ENCODE measurements around the gene YWHAE.
"Not testable (repeated sequence)": the region's sequence is repeated elsewhere in the genome, so short reads cannot be mapped to it uniquely, and the experiment has no call there.

YWHAE gene

DNA sequence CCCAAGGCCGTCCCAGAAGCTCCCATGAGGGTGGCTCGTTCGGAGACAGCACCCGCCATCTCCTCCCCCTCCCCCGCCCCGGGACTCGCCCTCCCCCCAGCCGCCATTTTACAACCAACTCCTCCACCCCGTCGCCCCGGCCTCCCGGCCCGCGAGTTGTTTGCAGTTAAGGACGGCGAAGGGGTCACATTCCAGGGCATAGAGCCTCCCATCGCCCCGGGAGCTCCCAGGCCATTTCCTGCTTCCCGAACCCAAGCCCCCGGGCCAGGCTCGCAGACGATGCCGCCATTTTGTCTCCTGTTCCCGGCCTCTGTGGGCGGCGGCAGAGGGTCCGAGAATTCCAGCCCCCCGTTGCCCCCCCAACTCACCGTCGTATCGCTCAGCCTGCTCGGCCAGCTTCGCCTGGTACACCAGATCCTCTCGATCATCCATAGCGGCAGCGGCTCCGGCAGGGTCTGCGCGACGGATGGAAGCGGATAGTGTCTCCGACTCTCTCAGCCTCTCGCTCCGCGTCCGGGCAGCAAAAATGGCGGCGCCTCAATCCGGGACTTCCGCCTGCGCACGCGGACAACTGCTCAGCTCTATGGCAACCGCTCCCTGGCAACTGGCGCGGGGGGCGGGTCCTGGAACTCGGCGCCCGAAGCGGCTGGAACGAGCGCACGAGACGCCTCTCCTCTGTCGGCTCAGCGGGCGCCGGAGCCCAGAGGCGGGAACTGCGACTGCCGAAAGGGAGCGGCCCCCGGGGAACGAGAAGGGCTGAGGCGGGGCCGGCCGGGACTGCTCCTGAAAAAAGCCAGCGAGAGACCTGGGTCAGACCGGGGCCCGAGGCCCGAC lies at the start of gene YWHAE:
Gene YWHAE, minus strand, starts transcription at position 544 of the 834 bp plus-strand sequence. Its CDS starts 112 bp downstream, at position 432.
- intact Hi-C loops (cut with DNase I): loop anchor here (2.0 to 5.0 kb wide), 2 partner anchors 38 to 55 kb away; no protein-coding TSS in a partner anchor
- peak; percentile 94 to 99 (median 96) for DNase-seq

DNA sequence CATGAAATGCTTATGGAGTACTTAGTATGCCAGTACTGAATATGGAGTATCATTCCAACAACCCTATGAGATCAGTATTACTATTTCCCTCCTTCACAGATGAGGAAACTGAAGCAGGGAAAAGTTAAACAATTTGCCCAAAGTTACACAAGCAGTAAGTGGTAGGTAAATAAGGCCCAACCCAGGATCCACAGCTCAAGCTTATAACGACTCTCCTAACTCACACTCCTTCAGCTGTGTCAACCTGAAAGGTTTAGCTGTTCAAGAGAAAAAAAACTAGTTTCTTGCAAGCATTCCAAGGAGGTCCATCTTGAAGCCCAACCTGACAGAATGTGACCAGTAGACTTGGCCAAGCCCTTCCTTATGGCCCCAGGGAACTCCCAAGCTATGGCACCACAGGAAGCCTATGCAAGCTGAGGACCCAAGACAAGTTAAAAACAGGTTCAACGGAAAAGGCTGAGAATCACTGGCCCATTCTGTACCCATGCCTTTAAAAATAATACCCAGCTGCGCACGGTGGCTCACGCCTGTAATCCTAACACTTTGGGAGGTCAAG lies 49.5 kb upstream of the YWHAE start:
- DNase-seq: no peak
- intact Hi-C loops (cut with DNase I): no loop called here

DNA sequence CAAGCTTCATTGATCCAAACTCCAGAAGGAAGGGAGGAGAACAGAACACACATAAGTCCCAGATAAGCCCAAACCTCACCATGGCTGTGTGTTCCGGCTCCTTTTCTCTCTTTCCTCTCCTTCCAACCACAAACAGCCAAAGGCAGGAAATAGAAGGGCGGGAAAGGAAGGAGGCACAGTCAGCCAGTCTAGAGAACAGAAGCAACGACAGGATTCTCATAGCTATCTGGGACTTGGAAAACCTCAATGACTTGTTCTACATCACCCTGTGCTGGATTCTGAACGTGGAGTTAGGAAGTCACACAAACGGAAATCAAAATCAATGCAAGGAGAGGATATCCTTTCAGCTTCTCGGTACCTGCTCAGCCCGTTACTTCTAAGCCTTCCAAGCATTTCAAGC lies 47.0 kb upstream of the YWHAE start:
- DNase-seq: no peak
- intact Hi-C loops (cut with DNase I): no loop called here

DNA sequence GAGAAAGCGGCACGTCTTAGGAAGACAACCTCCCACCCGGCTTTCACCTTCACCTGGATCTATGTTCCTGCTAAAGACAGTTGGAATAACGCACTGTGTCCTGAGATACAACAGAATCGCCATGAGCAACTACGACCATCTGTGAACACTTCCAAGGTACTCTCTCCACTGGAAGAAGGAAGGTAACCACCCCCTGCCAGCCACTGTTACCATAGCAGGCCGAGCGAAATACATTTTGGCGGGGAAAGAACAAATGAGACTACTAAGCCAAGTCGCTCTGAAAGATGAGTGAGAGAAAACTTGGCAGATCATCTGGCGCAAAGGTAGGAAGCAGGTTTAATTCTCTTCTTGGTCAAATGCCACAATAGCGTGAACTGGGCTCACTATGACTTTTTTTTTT lies 46.2 kb upstream of the YWHAE start:
- intact Hi-C loops (cut with DNase I): no loop called here
- DNase-seq: no peak

DNA sequence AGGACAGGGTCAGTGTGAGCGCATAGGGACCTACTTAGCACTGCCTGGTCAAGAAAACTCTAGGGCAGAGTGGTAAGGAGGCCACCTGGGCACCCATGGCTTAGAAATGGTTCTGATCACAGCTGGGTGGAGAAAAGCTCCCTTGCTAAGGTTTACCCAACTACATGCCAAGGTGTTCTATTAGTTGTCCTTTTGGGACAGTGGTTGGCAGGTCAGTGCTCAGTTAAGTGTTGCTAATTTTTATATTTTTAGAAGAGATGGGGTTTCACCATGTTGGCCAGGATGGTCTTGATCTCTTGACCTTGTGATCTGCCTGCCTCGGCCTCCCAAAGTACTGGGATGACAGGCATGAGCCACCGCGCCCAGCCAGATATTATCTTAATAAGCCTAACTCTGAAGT lies 45.7 kb upstream of the YWHAE start:
- DNase-seq; intact Hi-C loops (cut with DNase I): not testable (repeated sequence)

DNA sequence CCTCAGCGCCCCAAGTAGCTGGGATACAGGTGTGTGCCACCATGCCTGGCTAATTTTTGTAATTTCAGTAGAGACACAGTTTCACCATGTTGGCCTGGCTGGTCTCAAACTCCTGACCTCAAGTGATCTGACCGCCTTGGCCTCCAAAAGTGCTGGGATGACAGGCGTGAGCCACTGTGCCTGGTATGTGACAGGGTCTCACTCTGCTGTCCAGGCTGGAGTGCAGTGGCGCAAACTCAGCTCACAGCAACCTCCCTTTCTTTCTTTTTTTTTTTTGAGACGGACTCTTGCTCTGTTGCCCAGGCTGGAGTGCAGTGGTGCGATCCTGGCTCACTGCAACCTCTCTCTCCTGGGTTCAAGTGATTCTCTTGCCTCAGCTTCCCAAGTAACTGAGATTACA lies 42.7 kb upstream of the YWHAE start:
- DNase-seq; intact Hi-C loops (cut with DNase I): not testable (repeated sequence)

DNA sequence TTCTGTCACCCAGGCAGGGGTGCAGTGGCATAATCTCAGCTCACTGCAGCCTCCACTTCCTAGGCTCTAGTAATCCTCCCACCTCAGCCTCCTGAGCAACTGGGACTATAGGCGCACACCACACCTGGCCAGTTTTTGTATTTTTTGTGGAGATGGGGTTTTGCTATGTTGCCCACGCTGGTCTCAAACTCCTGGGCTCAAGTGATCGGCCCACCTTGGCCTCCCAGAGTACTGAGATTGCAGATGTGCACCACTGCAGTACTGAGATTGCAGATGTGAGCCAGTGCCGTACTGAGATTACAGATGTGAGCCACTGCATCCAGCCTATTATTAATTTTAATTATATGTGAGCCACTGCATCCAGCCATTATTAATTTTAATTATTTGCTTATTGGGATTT lies 42.2 kb upstream of the YWHAE start:
- DNase-seq: no peak
- intact Hi-C loops (cut with DNase I): no loop called here

DNA sequence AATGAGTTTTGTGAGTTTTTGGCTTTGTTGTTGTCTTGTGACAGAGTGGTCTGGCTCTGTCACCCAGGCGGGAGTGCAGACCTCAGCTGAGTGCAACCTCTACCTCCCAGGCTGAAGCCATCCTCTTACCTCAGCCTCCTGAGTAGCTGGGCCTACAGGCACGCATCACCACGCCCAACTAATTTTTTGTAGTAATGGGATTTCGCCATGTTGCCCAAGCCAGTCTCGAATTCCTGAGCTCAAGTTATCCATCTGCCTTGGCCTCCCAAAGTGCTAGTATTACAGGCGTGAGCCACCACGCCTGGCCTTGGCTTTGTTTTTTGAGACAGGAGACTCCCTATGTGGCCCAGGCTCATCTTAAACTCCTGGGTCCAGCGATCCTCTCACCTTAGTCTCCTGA lies 40.9 kb upstream of the YWHAE start:
- intact Hi-C loops (cut with DNase I): no loop called here
- DNase-seq: no peak

DNA sequence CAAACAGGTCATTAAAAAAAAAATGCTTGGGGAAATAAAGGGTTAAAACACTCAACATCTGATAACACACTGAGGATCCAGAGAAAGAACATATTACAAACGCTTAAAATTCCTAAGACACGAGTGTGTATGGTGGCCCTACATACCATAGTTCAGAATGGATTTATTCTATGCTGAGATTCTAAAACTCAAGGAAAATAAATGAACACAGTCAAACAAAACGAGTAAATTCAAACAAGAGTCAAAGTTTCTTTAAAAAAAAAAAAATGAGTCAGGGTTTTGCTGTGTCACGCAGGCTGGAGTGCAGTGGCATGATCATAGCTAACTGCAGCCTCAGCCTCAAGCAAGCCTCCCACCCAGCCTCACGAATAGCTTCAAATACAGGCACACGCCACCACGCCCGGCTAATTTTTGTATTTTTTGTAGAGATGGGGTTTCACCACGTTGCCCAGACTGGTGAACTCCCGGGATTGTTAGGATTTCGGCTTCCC lies 38.6 kb upstream of the YWHAE start:
- intact Hi-C loops (cut with DNase I): no loop called here
- no peak for DNase-seq

DNA sequence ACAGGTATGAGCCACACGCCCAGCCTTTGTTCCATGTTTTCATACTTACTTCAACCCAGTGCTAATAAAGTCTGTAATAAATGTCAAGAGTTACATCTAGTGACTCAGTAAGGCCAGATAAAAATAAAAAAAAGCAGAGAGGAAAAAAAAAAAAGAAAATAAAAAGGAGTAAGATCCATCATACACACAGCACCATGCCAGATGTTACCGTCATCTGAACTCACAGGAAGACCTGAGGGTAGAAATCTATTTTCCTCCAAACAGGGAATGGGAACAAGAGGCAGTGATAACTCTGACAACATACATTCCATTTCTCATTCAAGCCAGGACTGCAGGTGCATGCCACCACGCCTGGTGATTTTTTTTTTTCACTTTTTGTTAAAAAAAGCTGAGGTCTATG lies 35.3 kb upstream of the YWHAE start:
- no peak for DNase-seq
- intact Hi-C loops (cut with DNase I): no loop called here

DNA sequence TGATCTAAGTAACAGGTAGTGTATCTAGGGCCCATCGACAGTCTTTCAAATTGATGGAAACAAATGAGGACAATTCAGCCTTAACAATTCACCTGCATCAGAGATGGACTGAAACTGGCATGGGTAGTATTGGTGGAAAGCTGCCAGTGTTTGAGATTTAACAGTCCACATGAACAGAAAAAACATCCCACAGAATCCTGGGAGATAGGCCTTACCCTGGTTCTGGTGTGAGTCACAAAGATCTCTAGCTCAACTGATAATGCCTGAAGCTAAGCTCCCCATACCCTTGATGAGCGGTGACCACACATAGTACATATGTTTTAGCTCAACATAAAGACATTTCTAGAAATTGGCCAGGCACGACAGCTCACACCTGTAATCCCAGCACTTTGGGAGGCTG lies 34.1 kb upstream of the YWHAE start:
- intact Hi-C loops (cut with DNase I): no loop called here

DNA sequence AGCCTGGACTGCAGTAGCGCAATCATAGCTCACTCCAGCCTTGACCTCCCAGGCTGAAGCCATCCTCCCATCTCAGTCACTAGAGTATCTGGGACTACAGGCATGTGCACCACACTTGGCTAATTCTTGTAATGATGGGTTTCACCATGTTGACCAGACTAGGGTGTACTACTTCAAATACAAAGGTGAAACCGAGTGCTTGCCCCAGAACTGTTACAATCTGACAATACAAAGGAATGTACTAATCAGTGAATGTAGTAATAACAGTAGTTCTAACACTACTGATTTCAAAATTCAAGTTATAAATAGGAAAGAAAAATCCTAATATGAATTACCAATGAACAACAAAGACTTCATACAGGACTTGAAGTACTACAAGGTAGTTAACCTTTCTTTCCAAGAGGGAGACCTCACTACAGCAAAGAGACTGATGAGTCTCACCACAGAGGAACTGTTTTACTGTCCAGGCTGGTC lies 31.6 kb upstream of the YWHAE start:
- intact Hi-C loops (cut with DNase I): no loop called here
- DNase-seq: no peak

More for the DNA sequence above, 34.1 kb upstream of the YWHAE start:
- DNase-seq: no peak

DNA sequence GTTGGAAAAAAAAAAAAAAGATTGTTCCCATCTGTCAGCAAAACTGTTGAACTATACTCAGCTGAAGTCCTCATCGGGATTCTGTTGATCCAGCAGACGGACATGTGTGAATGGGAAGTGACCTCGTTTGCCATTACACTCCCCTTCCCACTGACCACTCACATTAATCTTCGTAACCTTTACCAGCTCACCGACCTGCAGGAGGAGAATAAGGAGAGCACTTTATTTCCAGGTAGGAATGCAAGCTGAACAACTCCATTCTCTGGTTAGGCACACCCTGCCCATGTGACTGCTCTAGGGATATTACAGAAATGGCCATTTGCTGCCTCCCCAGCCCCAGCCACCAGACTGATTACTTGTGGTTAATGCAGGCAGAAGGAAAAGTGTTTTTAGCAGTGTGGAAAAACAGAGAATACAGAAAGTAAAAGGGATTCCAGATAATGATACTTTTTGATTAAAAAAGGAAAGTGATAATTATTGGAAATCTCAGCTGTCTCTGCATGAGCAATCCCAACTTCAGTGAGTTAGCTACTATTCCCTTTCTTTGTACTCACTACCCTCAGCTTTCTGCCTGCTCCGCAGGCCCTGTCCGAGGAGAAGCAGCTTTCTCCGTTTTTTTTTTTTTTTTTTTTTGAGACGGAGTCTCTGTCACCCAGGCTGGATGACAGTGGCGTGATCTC lies 23.6 kb upstream of the YWHAE start:
- intact Hi-C loops (cut with DNase I): no loop called here

DNA sequence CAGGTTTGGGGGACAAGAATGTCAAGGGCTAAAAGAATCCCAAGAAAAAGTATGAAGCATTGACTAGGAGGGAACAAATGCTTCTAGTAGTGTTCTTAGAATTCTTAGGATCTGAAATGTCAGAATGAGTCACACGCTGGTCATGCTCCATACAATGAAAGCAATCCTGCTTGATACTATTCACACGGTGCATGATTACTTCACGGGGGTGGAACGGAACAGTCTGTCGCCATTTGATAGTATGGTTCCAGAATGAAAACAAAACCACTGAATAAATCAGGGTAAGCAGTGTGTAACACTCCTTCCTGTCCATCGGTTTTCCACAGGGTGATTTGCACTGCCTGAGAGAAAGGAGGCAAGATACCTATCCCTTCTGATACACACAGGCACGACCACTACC lies 22.9 kb upstream of the YWHAE start:
- DNase-seq: peak in 2 of 10 donors; percentile 9 to 14
- intact Hi-C loops (cut with DNase I): no loop called here

More for the DNA sequence above, 23.6 kb upstream of the YWHAE start:
- no peak for DNase-seq

DNA sequence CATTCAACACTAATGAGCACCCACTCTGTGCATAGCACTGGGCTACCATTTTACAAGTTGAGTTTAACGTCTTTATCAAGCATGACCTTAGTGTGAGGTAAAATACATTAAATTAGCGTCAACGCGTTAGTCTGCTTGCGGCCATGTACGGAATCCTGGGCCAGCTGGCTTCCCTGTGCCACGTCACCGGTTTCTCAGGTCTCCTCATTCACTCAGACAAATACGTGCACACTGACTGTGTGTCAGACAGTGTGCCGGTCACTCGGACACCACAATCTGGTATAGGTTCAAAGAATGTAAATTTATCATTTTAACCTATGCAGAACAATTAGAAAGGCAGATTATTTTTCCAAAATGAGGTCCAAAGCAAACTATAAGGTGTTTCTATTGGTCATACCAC lies 21.4 kb upstream of the YWHAE start:
- intact Hi-C loops (cut with DNase I): no loop called here
- peak in 1 of 10 donors; percentile 35 for DNase-seq

DNA sequence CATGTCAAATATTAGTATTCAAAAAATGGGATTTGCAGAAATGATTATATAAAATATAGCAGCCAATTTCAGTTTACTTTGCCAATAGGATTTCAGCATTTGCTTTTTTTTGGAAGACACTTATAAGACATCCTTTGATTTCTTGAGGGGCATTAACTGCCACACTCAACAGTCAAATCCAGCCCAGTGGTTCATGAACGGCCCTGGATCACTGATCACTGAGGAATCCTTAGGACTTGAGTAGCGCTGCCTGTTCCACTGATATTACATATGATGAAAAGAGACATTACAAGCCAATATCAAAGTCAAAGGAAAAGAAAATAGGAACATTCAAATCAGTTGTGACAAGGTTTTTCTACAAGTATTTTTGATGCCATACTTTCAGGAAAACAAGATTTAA lies 21.0 kb upstream of the YWHAE start:
- peak in 1 of 10 donors; percentile 9 for DNase-seq

DNA sequence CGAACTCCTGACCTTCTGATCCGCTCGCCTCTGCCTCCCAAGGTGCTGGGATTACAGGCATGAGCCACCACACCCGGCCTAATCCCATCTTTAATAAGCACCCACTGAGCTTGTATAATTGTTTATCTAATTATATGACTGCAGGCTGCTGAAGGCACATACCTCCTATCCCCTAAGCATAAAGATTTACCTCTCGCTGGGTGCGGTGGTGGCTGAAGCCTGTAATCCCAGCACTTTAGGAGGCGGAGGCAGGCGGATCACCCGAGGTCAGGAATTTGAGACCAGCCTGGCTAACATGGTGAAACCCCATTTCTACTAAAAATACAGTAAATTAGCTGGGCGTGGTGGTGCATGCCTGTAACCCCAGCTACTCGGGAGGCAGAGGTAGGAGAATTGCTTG lies 20.1 kb upstream of the YWHAE start:
- DNase-seq: peak in 3 of 10 donors; percentile 5 to 50 (median 30)

More for the DNA sequence above, 21.0 kb upstream of the YWHAE start:
- intact Hi-C loops (cut with DNase I): no loop called here

DNA sequence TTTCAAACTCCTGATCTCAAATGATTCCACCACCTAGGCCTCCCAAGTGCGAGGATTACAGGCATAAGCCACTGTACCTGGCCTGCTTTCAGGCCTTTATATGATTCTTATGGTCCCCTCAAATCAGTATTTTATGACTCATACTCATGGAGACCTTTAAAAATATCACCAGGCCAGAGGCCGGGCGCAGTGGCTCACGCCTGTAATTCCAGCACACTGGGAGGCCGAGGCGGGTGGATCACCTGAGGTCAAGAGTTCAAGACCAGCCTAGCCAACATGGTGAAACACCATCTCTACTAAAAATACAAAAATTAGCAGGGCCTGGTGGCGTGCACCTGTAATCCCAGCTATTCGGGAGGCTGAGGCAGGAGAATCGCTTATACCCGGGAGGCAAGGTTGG lies 18.5 kb upstream of the YWHAE start:
- intact Hi-C loops (cut with DNase I): not testable (repeated sequence)
- peak in 2 of 10 donors; percentile 25 to 26 for DNase-seq

More for the DNA sequence above, 20.1 kb upstream of the YWHAE start:
- intact Hi-C loops (cut with DNase I): no loop called here

DNA sequence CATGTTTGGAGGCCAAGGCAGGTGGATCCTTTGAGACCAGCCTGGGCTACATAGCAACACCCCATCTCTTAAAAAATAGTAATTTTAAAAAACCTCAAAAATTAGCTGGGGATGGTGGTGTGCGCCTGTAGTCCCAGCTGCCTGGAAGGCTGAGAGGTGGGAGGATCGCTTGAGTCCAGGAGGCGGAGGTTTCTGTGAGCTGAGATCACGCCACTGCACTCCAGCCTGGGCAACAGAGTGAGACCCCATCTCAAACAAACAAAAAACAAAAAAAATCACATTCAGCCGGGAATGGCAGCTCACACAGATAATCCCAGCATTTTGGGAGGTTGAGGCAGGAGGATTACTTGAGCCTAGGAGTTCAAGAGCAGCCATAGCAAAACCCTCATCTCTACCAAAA lies 16.4 kb upstream of the YWHAE start:
- DNase-seq: peak in 2 of 10 donors; percentile 5 to 36
- intact Hi-C loops (cut with DNase I): no loop called here

DNA sequence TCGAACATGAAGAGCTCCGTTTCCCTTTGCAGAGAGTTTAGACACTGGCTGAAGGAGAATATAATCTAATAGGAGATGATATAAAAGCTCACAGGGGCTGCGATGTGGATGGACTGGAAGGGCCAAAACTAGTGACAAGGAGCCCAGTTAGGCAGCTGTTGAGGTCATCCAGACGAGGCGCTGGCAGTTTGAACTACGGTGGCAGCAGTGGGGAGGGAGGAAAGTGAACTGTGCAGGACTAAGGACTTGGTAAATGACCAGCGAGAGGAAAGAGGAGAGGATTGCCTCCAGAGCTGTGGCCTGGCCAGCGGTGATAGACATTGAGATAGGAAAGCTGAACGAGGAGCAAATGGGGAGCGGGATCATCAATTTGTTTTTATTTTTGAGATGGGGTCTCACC lies 14.6 kb upstream of the YWHAE start:
- DNase-seq: peak in 2 of 10 donors; percentile 17 to 55
- intact Hi-C loops (cut with DNase I): no loop called here

DNA sequence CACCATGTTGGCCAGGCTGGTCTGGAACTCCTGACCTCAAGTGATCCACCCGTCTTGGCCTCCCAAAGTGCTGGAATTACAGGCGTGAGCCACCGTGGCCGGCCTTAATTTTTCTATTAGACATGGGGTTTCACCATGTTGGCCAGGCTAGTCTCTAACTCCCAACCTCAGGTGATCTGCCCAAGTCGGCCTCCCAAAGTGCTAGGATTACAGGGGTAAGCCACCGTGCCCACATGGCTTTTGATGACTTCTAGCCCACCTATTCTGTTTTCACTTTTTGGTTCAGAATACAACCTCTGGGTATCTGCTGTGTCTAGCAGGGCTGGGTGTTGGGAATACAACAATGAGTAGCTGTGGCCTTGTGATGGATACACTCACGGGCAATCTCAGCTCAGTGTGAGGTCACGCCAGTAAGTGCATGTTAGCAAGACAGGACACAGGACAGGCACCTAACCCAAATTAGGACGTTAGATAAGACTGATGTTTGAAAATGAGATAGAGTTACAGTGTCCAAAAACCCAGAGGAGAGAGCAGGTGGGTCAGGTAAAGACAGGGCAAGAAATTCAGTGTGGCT lies 14.1 kb upstream of the YWHAE start:
- intact Hi-C loops (cut with DNase I): no loop called here
- peak in 2 of 10 donors; percentile 22 to 60 for DNase-seq

Data from posterior cingulate gyrus (tissue), 11 donors.